ENCODE data around the gene EPHB2. TPM values are rescaled to one million over a fixed set of nuclear protein-coding genes. Genes with fewer than 3 reads are reported as not detected.

EPHB2 gene
- total and polyA plus RNA-seq, 2 of the 4 experiments (the other 2 are of a cell fraction): 52.3 to 58.8 TPM

GRCh38 chr1:22754106-22754768, 43.6 kb downstream of the EPHB2 start (continued):
- TF ChIP-seq, protein P1, sequence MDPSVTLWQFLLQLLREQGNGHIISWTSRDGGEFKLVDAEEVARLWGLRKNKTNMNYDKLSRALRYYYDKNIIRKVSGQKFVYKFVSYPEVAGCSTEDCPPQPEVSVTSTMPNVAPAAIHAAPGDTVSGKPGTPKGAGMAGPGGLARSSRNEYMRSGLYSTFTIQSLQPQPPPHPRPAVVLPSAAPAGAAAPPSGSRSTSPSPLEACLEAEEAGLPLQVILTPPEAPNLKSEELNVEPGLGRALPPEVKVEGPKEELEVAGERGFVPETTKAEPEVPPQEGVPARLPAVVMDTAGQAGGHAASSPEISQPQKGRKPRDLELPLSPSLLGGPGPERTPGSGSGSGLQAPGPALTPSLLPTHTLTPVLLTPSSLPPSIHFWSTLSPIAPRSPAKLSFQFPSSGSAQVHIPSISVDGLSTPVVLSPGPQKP (IDR thresholded peaks at IDR 0.05; ENCODE audit: borderline replicate concordance, low read depth, low read length): no peak

GRCh38 chr1:22754824-22755223, 44.2 kb downstream of the EPHB2 start:
- peaks cover 33 to 58% of the 10 kb centered on the region in 2 experiments for H3K79me1 ChIP-seq (ENCODE audit: low read depth in 1 of 2, low read length in 2 of 2)
- no peak overlapping the region for H3K4me3 ChIP-seq (ENCODE audit: insufficient read depth, low read depth, low read length)
- H3K4me2 ChIP-seq (ENCODE audit: low read depth, low read length): no peak overlapping the region
- H3K27me3 ChIP-seq (ENCODE audit: control insufficient read depth, insufficient read depth, low read length): no peaks in the 10 kb centered on the region
- H4K20me1 ChIP-seq (ENCODE audit: insufficient read depth, low read length): peaks cover 43% of the 10 kb centered on the region
- H4K8ac ChIP-seq (ENCODE audit: low read depth in 2 of 2, low read length in 2 of 2): no peak overlapping the region
- in situ Hi-C loops (cut with MboI; ENCODE audit: low sequenced_read_pairs): no loop called here
- DNase-seq (no peak), ATAC-seq (ENCODE audit: low read depth) (no peak)
- no TSS peak for BruUV-seq (replicated peaks)
- peaks cover 36% of the 10 kb centered on the region for H3K9me1 ChIP-seq (ENCODE audit: insufficient read depth, low read length)
- H2BK15ac ChIP-seq (ENCODE audit: low read depth, low read length): no peak overlapping the region; the same call in 2 of the 3 replicates
- ChIA-PET POLR2A (ENCODE audit: unreplicated experiment) (no interaction called here), CTCF (no interaction called here)
- 100% methylated on average over 1 of the region's 7 CpGs; no CpG with 5 or more reads in 1 of the 2 experiments for WGBS, 2 experiments (ENCODE audit: extremely low coverage in 2 of 2, insufficient read length in 1 of 2)
- H3K18ac ChIP-seq (ENCODE audit: low read depth, low read length): no peak overlapping the region
- no peak overlapping the region for H2BK20ac ChIP-seq (ENCODE audit: low read depth, low read length)
- no peak overlapping the region for H2BK5ac ChIP-seq (ENCODE audit: low read depth, low read length, poor library complexity, severe bottlenecking)
- no peak overlapping the region for H4K5ac ChIP-seq (ENCODE audit: low read depth, low read length)
- intact Hi-C loops (cut with micrococcal nuclease): no loop called here
- no peak overlapping the region for H2AFZ ChIP-seq (replicated peaks; ENCODE audit: low read length, poor library complexity)
- H2BK120ac ChIP-seq (ENCODE audit: low read depth, low read length): no peak overlapping the region
- TF ChIP-seq NFE2L2 (IDR thresholded peaks at IDR 0.05; ENCODE audit: low read depth, low read length) (no peak), MAZ (IDR thresholded peaks at IDR 0.05; ENCODE audit: borderline replicate concordance, low read depth, low read length) (no peak), FOS (IDR thresholded peaks at IDR 0.05; ENCODE audit: low read depth, low read length) (no peak), CHD1 (IDR thresholded peaks at IDR 0.05; ENCODE audit: low read depth, low read length) (no peak)
- TF ChIP-seq, protein P1 (IDR thresholded peaks at IDR 0.05; ENCODE audit: borderline replicate concordance, low read depth, low read length): no peak
- no peak overlapping the region for H3K9ac ChIP-seq (ENCODE audit: low read depth, low read length)
- dilution Hi-C loops (cut with HindIII; ENCODE audit: low sequenced_read_pairs, unreplicated experiment): no loop called here
- H3K4me1 ChIP-seq (ENCODE audit: control insufficient read depth, insufficient read depth, low read length): peaks cover 29% of the 10 kb centered on the region
- no peaks in the 10 kb centered on the region for H3K36me3 ChIP-seq (ENCODE audit: control insufficient read depth, insufficient read depth, low read length)
- H4K91ac ChIP-seq (ENCODE audit: insufficient read depth, low read depth, low read length): no peak overlapping the region
- H3K27ac ChIP-seq (ENCODE audit: insufficient read depth, low read length): no peak overlapping the region
- no peak overlapping the region for H3K23ac ChIP-seq (ENCODE audit: low read depth, low read length)
- no peak overlapping the region for H3K56ac ChIP-seq (ENCODE audit: extremely low read depth, insufficient read depth, low read length)
- peak overlapping the region; percentile 78; the same call in 1 of the 2 replicates for H3K4ac ChIP-seq (ENCODE audit: low read depth, low read length)
- peak overlapping the region; percentile 33 for H2AK9ac ChIP-seq (replicated peaks; ENCODE audit: low read depth, low read length, poor library complexity)
- no peak overlapping the region for H3K14ac ChIP-seq (replicated peaks; ENCODE audit: low read depth, low read length)
- no peaks in the 10 kb centered on the region for H3K9me3 ChIP-seq (ENCODE audit: control insufficient read depth, insufficient read depth, low read length)
- H2AK5ac ChIP-seq (ENCODE audit: low read depth, low read length): peak overlapping the region; percentile 67

Data from IMR-90 (cell line).